Gastroesophageal sphincter (tissue), 3 donors: ENCODE data around the gene ERBB2.

Experiments used
- POLR2A ChIP-seq, 2 donors: fragments of 450-650 bp; IDR thresholded peaks; one replicate each; pipeline ENCODE4 v1.6.1; 2017; ENCODE audit warnings: antibody characterized with exemption in 2 of 2, mild to moderate bottlenecking in 2 of 2, moderate library complexity in 1 of 2
- POLR2AphosphoS5 ChIP-seq: sonication (generic); formaldehyde crosslinking; IDR thresholded peaks from one replicate; pipeline ENCODE4 v1.6.1; 2017; ENCODE audit warnings: antibody characterized with exemption
- TF ChIP-seq, protein P1 (sequence below), 4 experiments: fragments of 200-600 bp in 2 of 4; fragments of 450-650 bp in 2 of 4; sonication (generic) in 1 of 4; IDR thresholded peaks; one replicate each; pipeline ENCODE4 v1.5.1; 2017 to 2019; ENCODE audit warnings: antibody characterized with exemption in 4 of 4, mild to moderate bottlenecking in 2 of 4, moderate library complexity in 2 of 4

DNA sequence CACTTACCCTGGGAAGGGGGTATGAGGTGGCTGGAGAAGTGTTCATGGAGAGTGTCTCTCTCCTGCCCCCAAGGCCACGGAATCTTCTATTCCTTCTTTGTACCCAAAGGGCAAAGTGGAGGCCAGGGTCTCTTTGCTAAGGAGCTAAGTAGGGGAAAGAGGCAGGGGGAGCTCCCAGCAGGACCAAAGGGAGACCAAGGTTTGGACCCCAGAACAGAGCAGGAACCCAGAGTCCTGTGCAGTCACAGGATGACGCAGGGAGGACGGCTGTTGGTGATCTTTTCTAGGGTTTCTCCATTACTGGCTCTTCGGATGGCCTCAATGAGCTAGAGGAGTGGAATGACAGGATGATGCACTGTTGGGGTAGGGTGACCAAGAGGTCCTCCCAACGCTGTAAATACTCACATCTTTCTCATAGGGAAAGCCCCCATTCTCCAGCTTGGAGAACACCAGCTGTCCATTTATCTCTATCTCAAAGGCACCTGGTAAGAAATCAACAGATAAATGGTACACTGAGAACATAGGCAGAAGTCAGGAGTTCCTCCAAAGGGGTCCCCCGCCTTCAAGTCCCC lies 29.5 kb downstream of the ERBB2 start:
- TF ChIP-seq POLR2A (IDR thresholded peaks at IDR 0.05), result no peak
- TF ChIP-seq, protein P1, sequence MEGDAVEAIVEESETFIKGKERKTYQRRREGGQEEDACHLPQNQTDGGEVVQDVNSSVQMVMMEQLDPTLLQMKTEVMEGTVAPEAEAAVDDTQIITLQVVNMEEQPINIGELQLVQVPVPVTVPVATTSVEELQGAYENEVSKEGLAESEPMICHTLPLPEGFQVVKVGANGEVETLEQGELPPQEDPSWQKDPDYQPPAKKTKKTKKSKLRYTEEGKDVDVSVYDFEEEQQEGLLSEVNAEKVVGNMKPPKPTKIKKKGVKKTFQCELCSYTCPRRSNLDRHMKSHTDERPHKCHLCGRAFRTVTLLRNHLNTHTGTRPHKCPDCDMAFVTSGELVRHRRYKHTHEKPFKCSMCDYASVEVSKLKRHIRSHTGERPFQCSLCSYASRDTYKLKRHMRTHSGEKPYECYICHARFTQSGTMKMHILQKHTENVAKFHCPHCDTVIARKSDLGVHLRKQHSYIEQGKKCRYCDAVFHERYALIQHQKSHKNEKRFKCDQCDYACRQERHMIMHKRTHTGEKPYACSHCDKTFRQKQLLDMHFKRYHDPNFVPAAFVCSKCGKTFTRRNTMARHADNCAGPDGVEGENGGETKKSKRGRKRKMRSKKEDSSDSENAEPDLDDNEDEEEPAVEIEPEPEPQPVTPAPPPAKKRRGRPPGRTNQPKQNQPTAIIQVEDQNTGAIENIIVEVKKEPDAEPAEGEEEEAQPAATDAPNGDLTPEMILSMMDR (IDR thresholded peaks at IDR 0.05), result no peak
- no peak for TF ChIP-seq POLR2AphosphoS5
